ENCODE results near the gene MTCH1. TPM values are rescaled to one million over a fixed set of nuclear protein-coding genes. Genes with fewer than 3 reads are reported as not detected.

MTCH1 gene
- total RNA-seq, 3 donors from 2014 or later, result 187 to 229 (median 215) TPM

- no peak overlapping the region for H3K4me3 ChIP-seq
- peak overlapping the region; percentile 14 to 20 for H3K27ac ChIP-seq
- no peak for DNase-seq (ENCODE audit: low spot score in 2 of 2)
- H3K4me1 ChIP-seq, result peaks cover 0 to 18% of the 10 kb centered on the region in 2 donors
- intact Hi-C loops (cut with DNase I; ENCODE audit: low total_unique reads), result no loop called here
- H3K9me3 ChIP-seq, result no peaks in the 10 kb centered on the region
- TF ChIP-seq CTCF (IDR thresholded peaks at IDR 0.05), result no peak
- no peak for TF ChIP-seq POLR2AphosphoS5 (IDR thresholded peaks at IDR 0.05)
- TF ChIP-seq POLR2A (IDR thresholded peaks at IDR 0.05), result no peak
- no peaks in the 10 kb centered on the region for H3K27me3 ChIP-seq
- H3K36me3 ChIP-seq, result no peaks in the 10 kb centered on the region
Observed at GRCh38 chr6:36964349-36964748, 21.6 kb downstream of the MTCH1 start.

- Histone ChIP-seq H3K4me1 (peaks cover 0 to 18% of the 10 kb centered on the region in 2 donors), H3K9me3 (no peaks in the 10 kb centered on the region), H3K36me3 (no peaks in the 10 kb centered on the region), H3K27me3 (no peaks in the 10 kb centered on the region), H3K4me3 (no peak overlapping the region), H3K27ac (peak overlapping the region; percentile 14 to 20)
- DNase-seq (ENCODE audit: low spot score in 2 of 2), result no peak
- TF ChIP-seq POLR2AphosphoS5 (IDR thresholded peaks at IDR 0.05) (no peak), CTCF (IDR thresholded peaks at IDR 0.05) (no peak), POLR2A (IDR thresholded peaks at IDR 0.05) (no peak)
- intact Hi-C loops (cut with DNase I; ENCODE audit: low total_unique reads), result no loop called here
Observed at GRCh38 chr6:36963451-36964290, 22.3 kb downstream of the MTCH1 start.

- Histone ChIP-seq H3K27ac (peak overlapping the region; percentile 5 to 14), H3K4me1 (peaks cover 0 to 18% of the 10 kb centered on the region in 2 donors), H3K27me3 (no peaks in the 10 kb centered on the region), H3K9me3 (no peaks in the 10 kb centered on the region), H3K4me3 (no peak overlapping the region), H3K36me3 (no peaks in the 10 kb centered on the region)
- no peak for DNase-seq (ENCODE audit: low spot score in 2 of 2)
- TF ChIP-seq CTCF (IDR thresholded peaks at IDR 0.05), result no peak
- TF ChIP-seq POLR2A (IDR thresholded peaks at IDR 0.05), result no peak
- no peak for TF ChIP-seq POLR2AphosphoS5 (IDR thresholded peaks at IDR 0.05)
- intact Hi-C loops (cut with DNase I; ENCODE audit: low total_unique reads), result no loop called here
Observed at GRCh38 chr6:36962874-36963273, 23.1 kb downstream of the MTCH1 start.

GRCh38 chr6:36961441-36962435 is 24.3 kb downstream of the MTCH1 start:
- H3K27ac ChIP-seq, result no peak overlapping the region
- DNase-seq (ENCODE audit: low spot score in 2 of 2), result no peak
- H3K4me1 ChIP-seq, result peaks cover 0 to 18% of the 10 kb centered on the region in 2 donors
- TF ChIP-seq CTCF (IDR thresholded peaks at IDR 0.05), result no peak
- no peak for TF ChIP-seq POLR2AphosphoS5 (IDR thresholded peaks at IDR 0.05)
- no peak for TF ChIP-seq POLR2A (IDR thresholded peaks at IDR 0.05)
- intact Hi-C loops (cut with DNase I; ENCODE audit: low total_unique reads), result no loop called here
- no peaks in the 10 kb centered on the region for H3K36me3 ChIP-seq
- H3K4me3 ChIP-seq, result no peak overlapping the region
- no peaks in the 10 kb centered on the region for H3K27me3 ChIP-seq
- H3K9me3 ChIP-seq, result no peaks in the 10 kb centered on the region
